SK-N-SH (cell line): ENCODE data around the gene CYBC1. TPM values are rescaled to one million over a fixed set of nuclear protein-coding genes. Genes with fewer than 3 reads are reported as not detected.

Experiments
- CTCF ChIA-PET: fragments of 300-600, 350-600 bp; formaldehyde crosslinking; extraction: SDS; loops from one replicate; lab custom pipeline; 2021; lab: Yijun Ruan, JAX
- POLR2A ChIA-PET: fragments of 350-600 bp; sonication (Branson Sonifier 250); formaldehyde crosslinking; extraction: SDS; loops from one replicate; lab custom pipeline; 2020; ENCODE audit warnings: antibody characterized with exemption, inconsistent platforms; lab: Yijun Ruan, JAX
- DNase-seq: peaks from one replicate; pipeline ENCODE4 v3.0.0; 2012
- H2AFZ ChIP-seq: fragments of 200-600 bp; sonication (generic); 2 replicates; pipeline ENCODE4 v1.8.1; 2016; ENCODE audit warnings: antibody characterized with exemption, mild to moderate bottlenecking, low read depth
- H3F3A ChIP-seq: fragments of 200-600 bp; sonication (generic); replicated peaks from 2 replicates; pipeline ENCODE3; 2016; ENCODE audit warnings: antibody characterized with exemption, mild to moderate bottlenecking; ENCODE audit not compliant: insufficient read depth
- H3K27ac ChIP-seq, 2 experiments: fragments of 200-500 bp in 1 of 2; fragments of 200-600 bp in 1 of 2; sonication (Bioruptor generic) in 1 of 2; sonication (generic), shearing (Covaris generic) in 1 of 2; 2 replicates each; pipeline versions ENCODE4 v1.5.1 to v1.6.1; 2014 to 2016; ENCODE audit warnings: low read depth in 2 of 2, inconsistent platforms in 1 of 2, low read length in 1 of 2, mild to moderate bottlenecking in 1 of 2, mixed read lengths in 1 of 2
- H3K27me3 ChIP-seq: fragments of 200-600 bp; sonication (generic), shearing (Covaris generic); 2 replicates; pipeline ENCODE4 v1.6.1; 2016; ENCODE audit warnings: mixed run types; ENCODE audit not compliant: insufficient read depth
- H3K36me3 ChIP-seq, 2 experiments: fragments of 200-500 bp in 1 of 2; fragments of 200-600 bp in 1 of 2; sonication (Bioruptor generic) in 1 of 2; sonication (generic) in 1 of 2; replicated peaks in 1 of 2; 2 replicates each; pipeline versions ENCODE3 to v1.5.1; 2014 to 2016; ENCODE audit warnings: low read length in 1 of 2, mild to moderate bottlenecking in 1 of 2; ENCODE audit not compliant: insufficient read depth in 2 of 2, control insufficient read depth in 1 of 2
- H3K4me1 ChIP-seq, 2 experiments: fragments of 200-500 bp in 1 of 2; fragments of 200-600 bp in 1 of 2; sonication (Bioruptor generic) in 1 of 2; sonication (generic), shearing (Covaris generic) in 1 of 2; 2 replicates each; pipeline versions ENCODE4 v1.5.1 to v1.6.1; 2014 to 2016; ENCODE audit warnings: low read depth in 1 of 2, low read length in 1 of 2, mixed run types in 1 of 2; ENCODE audit not compliant: insufficient read depth in 2 of 2, control insufficient read depth in 1 of 2
- H3K4me2 ChIP-seq: fragments of 200-600 bp; sonication (generic), shearing (Covaris generic); 2 replicates; pipeline ENCODE4 v1.6.1; 2017; ENCODE audit warnings: mixed run types
- H3K4me3 ChIP-seq, 2 experiments: fragments of 200-500 bp in 1 of 2; fragments of 200-600 bp in 1 of 2; sonication (Bioruptor generic) in 1 of 2; sonication (generic), shearing (Covaris generic) in 1 of 2; 2 replicates each; pipeline versions ENCODE4 v1.5.1 to v1.8.1; 2014 to 2016; ENCODE audit warnings: low read depth in 2 of 2, inconsistent platforms in 1 of 2, low read length in 1 of 2, mild to moderate bottlenecking in 1 of 2, mixed read lengths in 1 of 2, moderate library complexity in 1 of 2
- H3K79me2 ChIP-seq: fragments of 200-600 bp; sonication (generic); 2 replicates; pipeline ENCODE4 v1.8.1; 2017; ENCODE audit warnings: mild to moderate bottlenecking; ENCODE audit not compliant: insufficient read depth
- H3K9ac ChIP-seq: fragments of 200-600 bp; sonication (generic); 2 replicates; pipeline ENCODE4 v1.6.1; 2017; ENCODE audit warnings: mixed run types
- H3K9me2 ChIP-seq: fragments of 200-600 bp; sonication (generic); 2 replicates; pipeline ENCODE4 v1.6.1; 2017; ENCODE audit warnings: mixed run types
- H3K9me3 ChIP-seq: fragments of 200-600 bp; sonication (generic); 2 replicates; pipeline ENCODE4 v1.6.1; 2017; ENCODE audit warnings: mixed run types, mild to moderate bottlenecking, moderate library complexity
- H4K20me1 ChIP-seq: fragments of 200-600 bp; sonication (generic); 2 replicates; pipeline ENCODE4 v1.6.1; 2017; ENCODE audit warnings: mild to moderate bottlenecking, mixed run types; ENCODE audit not compliant: insufficient read depth
- CHD2 ChIP-seq: fragments of 150-350 bp; IDR thresholded peaks from 2 replicates; pipeline ENCODE4 v1.6.1; 2018; ENCODE audit warnings: low read length; ENCODE audit not compliant: partially characterized antibody
- CTCF ChIP-seq: fragments of 200-600 bp; sonication (generic); IDR thresholded peaks from 2 replicates; pipeline ENCODE4 v1.6.1; 2017; ENCODE audit warnings: antibody characterized with exemption, mild to moderate bottlenecking, moderate library complexity
- EP300 ChIP-seq, 2 experiments: IDR thresholded peaks; 2 replicates each; pipeline versions ENCODE4 v1.4.0 to v1.6.1; 2012; ENCODE audit warnings: borderline replicate concordance in 1 of 2, low read depth in 1 of 2, low read length in 1 of 2
- FOXJ3 ChIP-seq: sonication (generic); formaldehyde crosslinking; IDR thresholded peaks from 2 replicates; pipeline ENCODE4 v1.5.1; 2020; ENCODE audit warnings: mild to moderate bottlenecking, missing genetic modification reagents
- FOXM1 ChIP-seq: IDR thresholded peaks from 2 replicates; pipeline ENCODE4 v1.4.0; 2012; ENCODE audit warnings: low read depth, mild to moderate bottlenecking
- GABPA ChIP-seq: IDR thresholded peaks from 2 replicates; pipeline ENCODE4 v1.4.0; 2012; ENCODE audit warnings: low read depth, mild to moderate bottlenecking
- GATA2 ChIP-seq: sonication (generic); formaldehyde crosslinking; IDR thresholded peaks from 2 replicates; pipeline ENCODE4 v1.5.0; 2020; ENCODE audit warnings: mild to moderate bottlenecking, missing genetic modification reagents
- IRF3 ChIP-seq: fragments of 150-350 bp; IDR thresholded peaks from 2 replicates; pipeline ENCODE4 v1.6.1; 2016; ENCODE audit warnings: mild to moderate bottlenecking, low read depth, low read length
- JUND ChIP-seq: IDR thresholded peaks from 2 replicates; pipeline ENCODE4 v1.4.0; 2012
- MAX ChIP-seq: IDR thresholded peaks from 2 replicates; pipeline ENCODE4 v1.4.0; 2012; ENCODE audit warnings: low read depth
- MEF2A ChIP-seq: IDR thresholded peaks from 2 replicates; pipeline ENCODE4 v1.4.0; 2012; ENCODE audit warnings: low read depth, borderline replicate concordance
- MXI1 ChIP-seq: IDR thresholded peaks from 2 replicates; pipeline ENCODE4 v1.6.1; 2012; ENCODE audit warnings: mild to moderate bottlenecking, low read depth, low read length, improper control_type of control experiment
- NFIC ChIP-seq: IDR thresholded peaks from 2 replicates; pipeline ENCODE4 v1.4.0; 2012; ENCODE audit warnings: borderline replicate concordance
- PBX3 ChIP-seq: IDR thresholded peaks from 2 replicates; pipeline ENCODE4; 2012
- POLR2AphosphoS5 ChIP-seq: IDR thresholded peaks from 2 replicates; pipeline ENCODE4 v1.6.1; 2012; ENCODE audit warnings: low read depth, low read length
- RCOR1 ChIP-seq: fragments of 150-350 bp; IDR thresholded peaks from 2 replicates; pipeline ENCODE4 v1.6.1; 2017; ENCODE audit warnings: antibody characterized with exemption, low read length
- RFX5 ChIP-seq: IDR thresholded peaks from 2 replicates; pipeline ENCODE4 v1.6.1; 2012; ENCODE audit warnings: mild to moderate bottlenecking, improper control_type of control experiment, low read length
- SIN3A ChIP-seq: IDR thresholded peaks from 2 replicates; pipeline ENCODE4 v1.6.1; 2012; ENCODE audit warnings: low read depth, mild to moderate bottlenecking, low read length, moderate library complexity, borderline replicate concordance
- SMC3 ChIP-seq: IDR thresholded peaks from 2 replicates; pipeline ENCODE4 v1.6.1; 2012; ENCODE audit warnings: low read depth, low read length, improper control_type of control experiment
- TAF1 ChIP-seq: IDR thresholded peaks from 2 replicates; pipeline ENCODE4 v1.6.1; 2012; ENCODE audit warnings: low read depth, mild to moderate bottlenecking, low read length, moderate library complexity, borderline replicate concordance
- TCF12 ChIP-seq: IDR thresholded peaks from 2 replicates; pipeline ENCODE4 v1.4.0; 2012
- TEAD4 ChIP-seq: IDR thresholded peaks from 2 replicates; pipeline ENCODE4 v1.4.0; 2012; ENCODE audit warnings: mild to moderate bottlenecking, borderline replicate concordance; ENCODE audit not compliant: insufficient read depth
- USF2 ChIP-seq: fragments of 150-350 bp; IDR thresholded peaks from 2 replicates; pipeline ENCODE4 v1.6.1; 2017; ENCODE audit warnings: antibody characterized with exemption, low read length, low read depth, borderline replicate concordance
- YY1 ChIP-seq: IDR thresholded peaks from 2 replicates; pipeline ENCODE4 v1.4.0; 2012; ENCODE audit warnings: low read depth, mild to moderate bottlenecking
- ZBTB33 ChIP-seq: IDR thresholded peaks from 2 replicates; pipeline ENCODE4 v1.4.0; 2012; ENCODE audit warnings: low read depth, borderline replicate concordance
- WGBS: methylation state at CpG from one replicate; pipeline ENCODE4 v1.1.6; 2017; ENCODE audit warnings: low lambda C conversion rate; 5-methylcytosine and 5-hydroxymethylcytosine counted together
- polyA plus RNA-seq, 3 experiments: library from polyadenylated mRNA; depleted of rRNA; stranded (reverse); fragments of >200 nt; gene quantifications; 2 replicates each; pipeline ENCODE4 v1.2.3, GENCODE V29; 2012

CYBC1 gene
- 160 and 165 TPM in 2 replicates for polyA plus RNA-seq (2012; rRNA removed)
- polyA plus RNA-seq (2012; cell fraction: cytosol; rRNA removed) = 97.3 and 115 TPM in 2 replicates
- 403 and 584 TPM in 2 replicates for polyA plus RNA-seq (2012; cell fraction: nucleus; rRNA removed)

GRCh38 chr17:82450357-82451106 is at the start of gene CYBC1:
TSS of gene CYBC1 (minus strand) at chr17:82450752. CDS start at chr17:82449254, 1,498 bp downstream.
- H4K20me1 ChIP-seq = peaks cover 5% of the 10 kb centered on the region
- peak within 1 kb of the TSS; percentile 96 for H3K4me2 ChIP-seq
- CTCF ChIA-PET = interaction anchor here (0.7 to 1.3 kb wide), 2 partner anchors 42 to 44 kb away, joined by 3 to 4 read pairs; no protein-coding TSS in a partner anchor
- 1% methylated on average over 67 of the region's 91 CpGs for WGBS
- peaks cover 0 to 11% of the 10 kb centered on the region in 2 experiments for H3K36me3 ChIP-seq
- DNase-seq = peak; percentile 99
- no peaks in the 10 kb centered on the region for H3K9me2 ChIP-seq
- no peaks in the 10 kb centered on the region for H3K9me3 ChIP-seq
- peaks cover 8 to 28% of the 10 kb centered on the region in 2 experiments; a peak in 2 of 4 replicates for H3K4me1 ChIP-seq
- H3K27me3 ChIP-seq = no peaks in the 10 kb centered on the region
- H3K4me3 ChIP-seq = peak within 1 kb of the TSS; percentile 76 to 95
- H3K9ac ChIP-seq = peak within 1 kb of the TSS; percentile 94
- peaks cover 6% of the 10 kb centered on the region for H3F3A ChIP-seq
- peak within 1 kb of the TSS; percentile 80 to 96 for H3K27ac ChIP-seq
- H2AFZ ChIP-seq = peak within 1 kb of the TSS; percentile 85
- POLR2A ChIA-PET = interaction anchor here (0.8 kb wide), 1 partner anchor 31 kb away, joined by 6 read pairs; no protein-coding TSS in a partner anchor
- peaks cover 35% of the 10 kb centered on the region for H3K79me2 ChIP-seq
- TF ChIP-seq TAF1 (peak; percentile 61; the same call in 1 of the 2 replicates), GATA2 (no peak), YY1 (no peak), NFIC (peak; percentile 68), RFX5 (no peak), USF2 (no peak), EP300 (IDR thresholded peaks at IDR 0.05; ENCODE audit: borderline replicate concordance in 1 of 2, low read depth in 1 of 2, low read length in 1 of 2) (peak in 1 of 2 experiments; percentile 53; a peak in 1 of 4 replicates), CHD2 (peak; percentile 78), SMC3 (0 out of 2 replicates have a peak, but pooled peaks have one; percentile 2), TCF12 (peak; percentile 33; the same call in 1 of the 2 replicates), SIN3A (no peak; the same call in 1 of the 2 replicates), RCOR1 (no peak; the same call in 1 of the 2 replicates), ZBTB33 (no peak), MXI1 (peak; percentile 91), MAX (peak; percentile 69), JUND (no peak), CTCF (peak; percentile 17; the same call in 1 of the 2 replicates), PBX3 (peak; percentile 22; the same call in 1 of the 2 replicates), IRF3 (no peak), GABPA (peak; percentile 80), TEAD4 (no peak), FOXM1 (0 out of 2 replicates have a peak, but pooled peaks have one; percentile 24), MEF2A (no peak), POLR2AphosphoS5 (peak; percentile 97), FOXJ3 (no peak)
